Kidney glomerular epithelial cell (primary cell): ENCODE measurements around the gene CABYR.

Experiments
- DNase-seq: peaks from one replicate; lab custom pipeline; 2025; lab: John Stamatoyannopoulos, UW

The CABYR gene

DNA sequence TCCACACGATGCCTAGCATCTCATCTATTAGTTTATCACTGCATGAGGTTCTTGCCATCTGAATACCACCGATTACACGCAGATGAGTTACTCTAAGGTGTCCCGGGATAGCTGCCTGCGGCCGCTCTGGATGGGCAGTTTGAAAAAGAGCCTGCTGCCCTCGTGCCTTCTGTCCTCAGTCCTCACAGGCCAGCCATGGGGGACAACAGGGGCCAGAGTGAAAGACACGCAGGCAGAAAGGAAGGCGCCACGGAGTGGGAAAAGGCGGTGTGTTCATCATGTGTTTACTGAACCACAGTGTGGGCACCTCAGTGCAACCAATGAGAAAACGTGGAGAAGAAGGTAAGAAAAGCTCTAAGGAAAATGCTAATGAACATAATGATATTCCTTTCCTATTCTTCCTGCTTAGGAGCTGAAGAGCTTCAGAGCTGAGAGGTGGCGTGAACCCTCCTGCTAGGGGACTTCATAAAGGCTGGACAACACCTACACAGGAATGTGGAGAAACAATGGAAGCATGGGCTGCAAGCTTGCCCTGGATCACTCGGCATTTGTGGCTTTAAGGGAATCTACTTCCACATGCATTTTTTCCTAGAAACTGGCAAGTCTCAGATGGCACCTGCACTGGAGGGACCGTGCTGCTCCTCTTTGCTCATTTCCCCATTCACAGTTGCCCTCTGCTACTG is 50.9 kb downstream of the CABYR start:
- DNase-seq = no peak

GRCh38 chr18:24190590-24190989 is 51.7 kb downstream of the CABYR start:
- DNase-seq = no peak

- no peak for DNase-seq
Observed at GRCh38 chr18:24195296-24196053, 56.6 kb downstream of the CABYR start.

GRCh38 chr18:24196764-24197163 is 57.9 kb downstream of the CABYR start:
- DNase-seq = no peak

- no peak for DNase-seq
Observed at GRCh38 chr18:24197412-24197811, 58.5 kb downstream of the CABYR start.

DNA sequence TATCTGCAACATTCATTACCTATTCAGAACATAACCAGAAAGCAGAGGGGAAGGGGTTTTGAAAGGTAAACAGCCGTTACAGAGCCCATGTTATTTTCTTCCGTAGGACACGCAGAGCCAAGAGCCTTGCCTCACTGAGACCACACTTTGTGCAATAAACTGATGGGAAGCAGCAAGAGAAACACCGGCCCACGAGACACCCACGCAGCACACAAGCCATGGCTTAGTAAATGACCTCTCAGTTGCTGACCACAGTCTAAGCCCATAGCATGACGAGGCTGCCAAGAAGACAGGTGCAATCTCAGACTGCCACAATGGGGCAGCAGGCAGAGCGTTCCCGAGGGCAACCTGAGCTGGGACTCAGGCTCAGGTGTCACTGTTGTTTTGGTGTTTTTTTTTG is 59.6 kb downstream of the CABYR start:
- DNase-seq = no peak

DNA sequence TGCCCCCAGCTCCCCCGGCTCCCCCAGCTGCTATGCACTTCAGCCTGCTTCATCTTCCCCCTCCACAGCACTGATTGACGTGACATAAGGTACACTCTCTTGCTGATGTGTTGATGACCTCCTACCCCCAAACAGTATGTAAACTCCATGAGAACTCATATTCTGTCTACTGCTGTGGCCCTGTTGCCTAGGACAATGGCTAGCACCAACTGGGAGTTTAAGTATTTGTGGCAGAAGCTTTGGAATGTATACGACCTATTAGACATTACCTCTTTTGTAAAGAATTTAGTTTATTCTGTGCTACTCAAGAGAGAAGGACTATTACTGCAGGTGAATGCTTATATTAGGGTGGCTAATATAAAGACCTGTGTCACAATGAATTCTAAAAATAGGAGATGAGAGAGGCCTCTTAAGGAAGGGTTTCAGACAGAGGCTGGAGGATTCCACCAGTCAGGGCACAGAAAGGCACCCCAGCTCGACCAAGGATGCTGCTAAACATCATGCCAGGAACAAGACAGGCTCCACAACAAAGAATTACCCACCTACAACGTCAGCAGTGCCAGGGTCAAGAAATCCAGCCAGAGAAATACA is 60.6 kb downstream of the CABYR start:
- no peak for DNase-seq

- no peak for DNase-seq
Observed at GRCh38 chr18:24200494-24201290, 61.8 kb downstream of the CABYR start.

- no peak for DNase-seq
Observed at GRCh38 chr18:24201699-24202687, 63.1 kb downstream of the CABYR start.

DNA sequence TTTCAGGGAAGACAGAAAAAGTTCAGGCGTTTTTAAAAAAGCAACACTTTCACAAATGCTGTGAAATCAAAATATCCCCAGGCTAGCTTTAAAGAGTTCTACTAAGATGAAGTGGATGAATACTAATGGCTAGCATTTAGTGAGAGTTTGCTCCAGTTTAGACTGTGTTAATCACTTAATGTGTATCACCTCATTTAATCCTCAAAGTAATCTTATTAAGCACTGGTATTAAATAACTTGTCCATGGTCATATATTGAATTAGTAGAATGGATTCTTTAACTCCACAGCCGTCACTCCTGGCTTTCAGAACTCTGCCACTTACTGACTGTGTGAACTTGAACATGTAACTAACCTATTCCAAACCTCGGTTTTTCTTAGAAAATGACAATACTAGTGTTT is 66.0 kb downstream of the CABYR start:
- DNase-seq = no peak

- peak; percentile 13 for DNase-seq
Observed at GRCh38 chr18:24208270-24209035, 69.6 kb downstream of the CABYR start.

GRCh38 chr18:24209558-24209957 is 70.7 kb downstream of the CABYR start:
- DNase-seq = no peak
